H1 (cell line): ENCODE measurements around the gene TBC1D3B. TPM values are rescaled to one million over a fixed set of nuclear protein-coding genes. Genes with fewer than 3 reads are reported as not detected.
"Not testable (repeated sequence)": the region's sequence is repeated elsewhere in the genome, so short reads cannot be mapped to it uniquely, and the experiment has no call there.

Experiments
- CTCF ChIA-PET: fragments of 300-600 bp; sonication (Branson Sonifier 250); formaldehyde crosslinking; loops from one replicate; lab custom pipeline; 2021; ENCODE audit not compliant: partially characterized antibody; lab: Charles Lee
- POLR2A ChIA-PET: fragments of 300-600 bp; sonication (Branson Sonifier 250); formaldehyde crosslinking; loops from one replicate; lab custom pipeline; 2021; ENCODE audit warnings: inconsistent platforms; ENCODE audit not compliant: partially characterized antibody; lab: Charles Lee
- DNase-seq, 2 experiments: peaks; one replicate each; pipeline versions ENCODE4 v3.0.0 to v3.0.0-alpha.2; 2010 to 2022; ENCODE audit warnings: low spot score in 2 of 2, low read depth in 1 of 2, mixed read lengths in 1 of 2
- FAIRE-seq: peaks from 2 replicates; lab custom pipeline; 2011; peaks lifted over from hg19 to GRCh38; lab: Jason Lieb, UNC
- H2AFZ ChIP-seq: 2 replicates; pipeline ENCODE4 v1.8.1; 2012; ENCODE audit warnings: low read length, inconsistent platforms
- H2AK5ac ChIP-seq: 2 replicates; pipeline ENCODE4 v1.6.1; 2013; ENCODE audit warnings: low read depth, low read length
- H2BK120ac ChIP-seq: replicated peaks from 2 replicates; pipeline ENCODE3; 2013; ENCODE audit warnings: low read depth, low read length, inconsistent platforms
- H2BK12ac ChIP-seq: 2 replicates; pipeline ENCODE4 v1.6.1; 2013; ENCODE audit warnings: low read depth, low read length
- H2BK15ac ChIP-seq: 2 replicates; pipeline ENCODE4 v1.6.1; 2013; ENCODE audit warnings: low read length
- H2BK20ac ChIP-seq: 2 replicates; pipeline ENCODE4 v1.6.1; 2013; ENCODE audit warnings: low read length
- H2BK5ac ChIP-seq: 2 replicates; pipeline ENCODE4 v1.6.1; 2013; ENCODE audit warnings: low read depth, low read length
- H3K14ac ChIP-seq: 2 replicates; pipeline ENCODE4 v1.6.1; 2013; ENCODE audit warnings: inconsistent platforms; ENCODE audit not compliant: insufficient read length
- H3K18ac ChIP-seq: 2 replicates; pipeline ENCODE4 v1.6.1; 2013; ENCODE audit warnings: low read length; ENCODE audit errors: extremely low read depth
- H3K23ac ChIP-seq: 2 replicates; pipeline ENCODE4 v1.6.1; 2013; ENCODE audit warnings: inconsistent platforms; ENCODE audit not compliant: insufficient read length
- H3K23me2 ChIP-seq: 2 replicates; pipeline ENCODE4 v1.6.1; 2013; ENCODE audit warnings: low read depth, low read length
- H3K27ac ChIP-seq: 2 replicates; pipeline ENCODE4 v1.6.1; 2011; ENCODE audit warnings: low read depth, low read length, inconsistent platforms
- H3K27me3 ChIP-seq, 4 experiments: replicated peaks in 1 of 4; 1 replicate in 1 of 4; 2 replicates in 3 of 4; pipeline versions ENCODE4 v1.6.1 to v1.8.1; 2011 to 2013; ENCODE audit warnings: low read length in 3 of 4, mild to moderate bottlenecking in 3 of 4, inconsistent platforms in 2 of 4, mixed read lengths in 2 of 4, moderate library complexity in 1 of 4; ENCODE audit not compliant: control insufficient read depth in 3 of 4, insufficient read depth in 3 of 4; ENCODE audit errors: extremely low read depth in 1 of 4
- H3K36me3 ChIP-seq, 4 experiments: 2 replicates each; pipeline versions ENCODE4 v1.6.1 to v1.8.1; 2011 to 2013; ENCODE audit warnings: mild to moderate bottlenecking in 4 of 4, low read length in 3 of 4, moderate library complexity in 2 of 4, control low read depth in 1 of 4, inconsistent platforms in 1 of 4; ENCODE audit not compliant: insufficient read depth in 4 of 4, control insufficient read depth in 2 of 4
- H3K4ac ChIP-seq: replicated peaks from 2 replicates; pipeline ENCODE3; 2013; ENCODE audit warnings: low read length, low read depth, mixed read lengths, inconsistent platforms; ENCODE audit not compliant: insufficient read length
- H3K4me1 ChIP-seq, 4 experiments: replicated peaks in 1 of 4; 1 replicate in 1 of 4; 2 replicates in 3 of 4; pipeline versions ENCODE4 v1.6.1 to v1.8.1; 2011 to 2013; ENCODE audit warnings: low read length in 3 of 4, inconsistent platforms in 2 of 4, mixed read lengths in 1 of 4; ENCODE audit not compliant: insufficient read depth in 4 of 4, control insufficient read depth in 3 of 4
- H3K4me2 ChIP-seq, 2 experiments: 2 replicates each; pipeline versions ENCODE4 v1.6.1 to v1.8.1; 2011 to 2013; ENCODE audit warnings: low read depth in 2 of 2, low read length in 2 of 2, control low read depth in 1 of 2, inconsistent platforms in 1 of 2, mild to moderate bottlenecking in 1 of 2; ENCODE audit not compliant: insufficient read depth in 1 of 2
- H3K4me3 ChIP-seq, 4 experiments: fragments of 200-600, 300-600 bp in 1 of 4; sonication (generic), shearing (Covaris generic), sonication (Bioruptor Twin) in 1 of 4; 2 replicates each; pipeline versions ENCODE4 v1.5.1 to v1.8.1; 2011 to 2016; ENCODE audit warnings: low read length in 4 of 4, low read depth in 3 of 4, control low read depth in 2 of 4, inconsistent platforms in 2 of 4, mild to moderate bottlenecking in 2 of 4, mixed read lengths in 1 of 4, moderate library complexity in 1 of 4; ENCODE audit not compliant: insufficient read depth in 2 of 4; ENCODE audit errors: extremely low read depth in 1 of 4
- H3K56ac ChIP-seq: replicated peaks from 2 replicates; pipeline ENCODE3; 2013; ENCODE audit warnings: low read depth, mild to moderate bottlenecking, mixed read lengths, low read length, inconsistent platforms; ENCODE audit not compliant: insufficient read length
- H3K79me1 ChIP-seq: 2 replicates; pipeline ENCODE4 v1.6.1; 2013; ENCODE audit warnings: low read depth, low read length, control low read depth
- H3K79me2 ChIP-seq, 2 experiments: 2 replicates each; pipeline versions ENCODE4 v1.6.1 to v1.8.1; 2012 to 2013; ENCODE audit warnings: low read length in 2 of 2, mild to moderate bottlenecking in 2 of 2, inconsistent platforms in 1 of 2; ENCODE audit not compliant: insufficient read depth in 2 of 2, control insufficient read depth in 1 of 2
- H3K9ac ChIP-seq, 4 experiments: replicated peaks in 1 of 4; 1 replicate in 1 of 4; 2 replicates in 3 of 4; pipeline versions ENCODE4 v1.6.1 to v1.8.1; 2011 to 2013; ENCODE audit warnings: low read depth in 3 of 4, low read length in 3 of 4, control low read depth in 2 of 4, mild to moderate bottlenecking in 2 of 4, moderate library complexity in 2 of 4, inconsistent platforms in 1 of 4; ENCODE audit errors: extremely low read depth in 1 of 4
- H3K9me3 ChIP-seq, 2 experiments: 2 replicates each; pipeline versions ENCODE4 v1.6.1 to v1.8.1; 2012 to 2013; ENCODE audit warnings: mild to moderate bottlenecking in 2 of 2, moderate library complexity in 2 of 2, control low read depth in 1 of 2, inconsistent platforms in 1 of 2, low read depth in 1 of 2, low read length in 1 of 2, mixed read lengths in 1 of 2; ENCODE audit not compliant: insufficient read depth in 2 of 2
- H4K20me1 ChIP-seq, 2 experiments: replicated peaks in 1 of 2; 2 replicates each; pipeline versions ENCODE3 to v1.8.1; 2011 to 2013; ENCODE audit warnings: inconsistent platforms in 2 of 2, low read length in 2 of 2, mild to moderate bottlenecking in 1 of 2; ENCODE audit not compliant: insufficient read depth in 2 of 2, control insufficient read depth in 1 of 2
- H4K5ac ChIP-seq: 2 replicates; pipeline ENCODE4 v1.6.1; 2013; ENCODE audit warnings: low read length, low read depth, mixed read lengths, inconsistent platforms; ENCODE audit not compliant: insufficient read length
- H4K8ac ChIP-seq: 2 replicates; pipeline ENCODE4 v1.8.0; 2013; ENCODE audit warnings: mild to moderate bottlenecking, moderate library complexity, low read length, inconsistent platforms; ENCODE audit not compliant: insufficient read depth; ENCODE audit errors: extremely low read depth
- H4K91ac ChIP-seq: replicated peaks from 2 replicates; pipeline ENCODE3; 2013; ENCODE audit warnings: low read length, mixed read lengths, inconsistent platforms; ENCODE audit not compliant: insufficient read length
- WGBS, 2 experiments: shearing (Covaris generic) in 1 of 2; methylation state at CpG; one replicate each; pipeline versions ENCODE4 v1.1.6 to v1.1.7; 2013 to 2015; ENCODE audit warnings: low lambda C conversion rate in 2 of 2, mixed read lengths in 2 of 2, inconsistent platforms in 1 of 2, low coverage in 1 of 2, missing lambda C conversion rate in 1 of 2; ENCODE audit not compliant: insufficient replicate concordance in 2 of 2, insufficient coverage in 1 of 2, insufficient read length in 1 of 2; ENCODE audit errors: extremely low coverage in 1 of 2, missing lambda C conversion rate in 1 of 2; 5-methylcytosine and 5-hydroxymethylcytosine counted together
- polyA plus RNA-seq, 7 experiments: library from polyadenylated mRNA; depleted of rRNA in 3 of 7; stranded (reverse) in 5 of 7; unstranded in 2 of 7; fragments of >200 nt in 5 of 7; fragments of 200-250 nt in 2 of 7; gene quantifications; 1 replicate in 5 of 7; 2 replicates in 1 of 7; 4 replicates in 1 of 7; pipeline versions ENCODE4 v1.2.1 to v1.2.3, GENCODE V29; 2011 to 2013; ENCODE audit warnings: missing spikeins in 2 of 7, mixed read lengths in 2 of 7
- total RNA-seq: library from RNA; stranded (reverse); fragmentation: NEBNext Ultra II Directional; extraction: Animal tissue kit (Norgen Biotek cat#: 25700); gene quantifications from 2 replicates; pipeline ENCODE4 v1.2.1, GENCODE V29; 2021

Gene TBC1D3B
- total and polyA plus RNA-seq, 2 of the 8 experiments (the other 6 are each of a cell fraction or from before 2014, with no cell fraction given) = 0.54 to 6.2 TPM

GRCh38 chr17:36219556-36219955, 43.1 kb upstream of the TBC1D3B start:
- H4K5ac ChIP-seq, H2BK5ac ChIP-seq, H3K27me3 ChIP-seq, H3K18ac ChIP-seq, H3K4ac ChIP-seq, CTCF ChIA-PET, H3K79me1 ChIP-seq, H3K23me2 ChIP-seq, H3K4me1 ChIP-seq, H4K91ac ChIP-seq, H2BK15ac ChIP-seq, H3K56ac ChIP-seq, H3K14ac ChIP-seq, H3K36me3 ChIP-seq, H3K4me2 ChIP-seq, H3K79me2 ChIP-seq, H2BK12ac ChIP-seq, H4K8ac ChIP-seq, FAIRE-seq, POLR2A ChIA-PET, H3K9ac ChIP-seq, H3K27ac ChIP-seq, H3K4me3 ChIP-seq, H2BK20ac ChIP-seq, H2BK120ac ChIP-seq, H2AK5ac ChIP-seq, H3K23ac ChIP-seq, H4K20me1 ChIP-seq, H2AFZ ChIP-seq, DNase-seq: not testable (repeated sequence)
- 100% methylated on average over 1 of the region's 1 CpG; no CpG with 5 or more reads in 1 of the 2 experiments for WGBS, 2 experiments
- H3K9me3 ChIP-seq = peaks cover 18 to 30% of the 10 kb centered on the region in 2 experiments; a peak in 3 of 4 replicates
